B cell (primary cell): ENCODE results near the gene FRMD4A. TPM values are rescaled to one million over a fixed set of nuclear protein-coding genes. Genes with fewer than 3 reads are reported as not detected.
"Not testable (repeated sequence)": the region's sequence is repeated elsewhere in the genome, so short reads cannot be mapped to it uniquely, and the experiment has no call there.

Source experiments
- ATAC-seq: fragments of 200-7000 bp; cut with Tn5 transposase; one replicate; pipeline ENCODE4 v1.10.0; 2021; ENCODE audit warnings: low read depth, mild to moderate bottlenecking, moderate number of reproducible peaks, moderate library complexity
- CTCF ChIA-PET: fragments of 350-600 bp; sonication (Branson Sonifier 250); formaldehyde crosslinking; loops from one replicate; lab custom pipeline; 2021; ENCODE audit warnings: antibody characterized with exemption, inconsistent platforms; lab: Charles Lee
- POLR2A ChIA-PET: fragments of 350-600 bp; sonication (Branson Sonifier 250); formaldehyde crosslinking; loops from one replicate; lab custom pipeline; 2021; ENCODE audit warnings: antibody characterized with exemption; lab: Charles Lee
- DNase-seq: peaks from one replicate; pipeline ENCODE4 v3.0.0; 2013
- H2AFZ ChIP-seq: 2 replicates; pipeline ENCODE4 v1.6.1; 2012; ENCODE audit warnings: mild to moderate bottlenecking, low read depth, low read length; ENCODE audit not compliant: insufficient read depth, poor library complexity, severe bottlenecking
- H3K27ac ChIP-seq, 2 donors: 1 replicate in 1 of 2; 2 replicates in 1 of 2; pipeline ENCODE4 v1.5.1; 2012 to 2013; ENCODE audit warnings: low read length in 2 of 2, mild to moderate bottlenecking in 2 of 2, moderate library complexity in 1 of 2
- H3K27me3 ChIP-seq, 4 experiments: fragments of 200-600 bp in 1 of 4; sonication (generic) in 1 of 4; replicated peaks in 1 of 4; 1 replicate in 2 of 4; 2 replicates in 2 of 4; pipeline versions ENCODE4 v1.6.1 to v1.7.0; 2013 to 2016; ENCODE audit warnings: low read length in 3 of 4, mild to moderate bottlenecking in 2 of 4, mixed read lengths in 1 of 4, moderate library complexity in 1 of 4; ENCODE audit not compliant: insufficient read depth in 4 of 4, control insufficient read depth in 3 of 4; ENCODE audit errors: control extremely low read depth in 1 of 4
- H3K36me3 ChIP-seq, 2 experiments: replicated peaks in 1 of 2; 1 replicate in 1 of 2; 2 replicates in 1 of 2; pipeline versions ENCODE4 v1.6.1 to v1.7.1; 2013; ENCODE audit warnings: low read length in 1 of 2; ENCODE audit not compliant: insufficient read depth in 2 of 2, control insufficient read depth in 1 of 2; ENCODE audit errors: control extremely low read depth in 1 of 2, extremely low read depth in 1 of 2
- H3K4me1 ChIP-seq, 2 donors: fragments of 200-600 bp in 1 of 2; sonication (generic) in 1 of 2; 1 replicate in 1 of 2; 2 replicates in 1 of 2; pipeline versions ENCODE4 v1.5.1 to v1.6.1; 2013 to 2017; ENCODE audit warnings: low read length in 2 of 2; ENCODE audit not compliant: control insufficient read depth in 2 of 2, insufficient read depth in 2 of 2
- H3K4me2 ChIP-seq: replicated peaks from 2 replicates; pipeline ENCODE3; 2012; ENCODE audit warnings: mild to moderate bottlenecking, low read depth, low read length; ENCODE audit not compliant: poor library complexity, severe bottlenecking
- H3K4me3 ChIP-seq, 5 experiments: fragments of 200-600 bp in 1 of 5; sonication (generic) in 1 of 5; 1 replicate in 3 of 5; 2 replicates in 2 of 5; pipeline versions ENCODE4 v1.5.1 to v1.7.0; 2011 to 2016; ENCODE audit warnings: low read length in 4 of 5, mild to moderate bottlenecking in 4 of 5, low read depth in 2 of 5, control low read depth in 1 of 5, moderate library complexity in 1 of 5; ENCODE audit not compliant: insufficient read depth in 1 of 5; ENCODE audit errors: control extremely low read depth in 1 of 5, extremely low read depth in 1 of 5
- H3K79me2 ChIP-seq: fragments of 200-600 bp; sonication (generic); one replicate; pipeline ENCODE4 v1.6.0; 2016; ENCODE audit warnings: low read length; ENCODE audit not compliant: control insufficient read depth, insufficient read depth
- H3K9ac ChIP-seq: fragments of 200-600 bp; sonication (generic); 2 replicates; pipeline ENCODE4 v1.6.1; 2017; ENCODE audit warnings: mild to moderate bottlenecking, low read length, moderate library complexity
- H3K9me3 ChIP-seq, 3 donors: one replicate each; pipeline versions ENCODE4 v1.6.1 to v1.7.1; 2013; ENCODE audit warnings: low read length in 2 of 3; ENCODE audit not compliant: control insufficient read depth in 2 of 3, insufficient read depth in 1 of 3; ENCODE audit errors: control extremely low read depth in 1 of 3
- H4K20me1 ChIP-seq: 2 replicates; pipeline ENCODE4 v1.6.0; 2012; ENCODE audit warnings: mild to moderate bottlenecking, low read length; ENCODE audit not compliant: insufficient read depth, control insufficient read depth, poor library complexity, severe bottlenecking
- H3K27ac Mint-ChIP-seq: one replicate; pipeline ENCODE4 v1.8.0; 2021; ENCODE audit warnings: mixed read lengths
- H3K27me3 Mint-ChIP-seq: one replicate; pipeline ENCODE4 v1.8.0; 2021; ENCODE audit warnings: mixed read lengths
- H3K4me1 Mint-ChIP-seq: one replicate; pipeline ENCODE4 v1.8.0; 2021; ENCODE audit warnings: mixed read lengths
- H3K4me3 Mint-ChIP-seq: one replicate; pipeline ENCODE4 v1.8.0; 2021; ENCODE audit warnings: mixed read lengths
- H3K9me3 Mint-ChIP-seq: one replicate; pipeline ENCODE4 v1.8.0; 2022; ENCODE audit warnings: mixed read lengths; ENCODE audit not compliant: insufficient read depth
- EZH2 ChIP-seq: IDR thresholded peaks from 2 replicates; pipeline ENCODE4 v1.6.1; 2012; ENCODE audit warnings: borderline replicate concordance, low read depth, mild to moderate bottlenecking, moderate library complexity, low read length; ENCODE audit not compliant: insufficient read depth, poor library complexity, severe bottlenecking
- WGBS: methylation state at CpG from one replicate; pipeline ENCODE4 v1.1.5; 2013; ENCODE audit warnings: missing lambda C conversion rate; ENCODE audit not compliant: insufficient coverage; 5-methylcytosine and 5-hydroxymethylcytosine counted together
- intact Hi-C: fragments of 100-400 bp; cut with micrococcal nuclease; formaldehyde crosslinking; loops from one replicate; pipeline ENCODE4 v1.10.0; 2022
- polyA plus RNA-seq: library from polyadenylated mRNA; depleted of rRNA; stranded (reverse); fragments of >200 nt; gene quantifications from 2 replicates; pipeline ENCODE4 v1.2.3, GENCODE V29; 2012
- total RNA-seq, 2 donors: library from RNA; stranded (reverse); fragments of 120-200 nt in 1 of 2; gene quantifications; 1 replicate in 1 of 2; 2 replicates in 1 of 2; pipeline versions ENCODE4 v1.2.3 to v1.2.4, GENCODE V29; 2013 to 2022
- TF ChIP-seq, protein P1 (sequence below): fragments of 200-600 bp; IDR thresholded peaks from one replicate; pipeline ENCODE4 v1.8.0; 2022; ENCODE audit warnings: antibody characterized with exemption, mild to moderate bottlenecking

FRMD4A gene
- total and polyA plus RNA-seq, 2 donors (not counting 1 experiment from before 2014, with no cell fraction given): 0.76 to 3.4 TPM

DNA sequence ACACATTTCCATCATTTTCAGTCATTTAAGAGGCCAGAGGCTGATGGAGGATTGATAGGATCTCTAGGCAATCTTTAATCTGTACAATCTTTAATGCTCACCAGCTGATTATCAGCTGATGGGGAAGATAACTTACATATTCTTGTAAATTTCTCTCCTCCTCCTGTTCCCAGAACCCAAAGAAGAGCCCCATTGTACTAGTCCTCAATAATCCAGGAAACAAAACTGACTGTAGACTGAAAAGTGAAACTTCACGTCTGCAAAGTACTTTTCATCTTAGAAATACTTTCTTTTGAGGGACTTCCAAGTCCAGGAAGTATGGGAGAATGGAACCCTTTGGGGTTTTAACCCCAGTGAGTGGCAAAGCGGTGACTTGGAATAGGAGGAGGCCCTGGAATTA, 283.3 kb downstream of the FRMD4A start:
- Histone ChIP-seq H3K9me3 (peaks cover 0 to 3% (median 0%) of the 10 kb centered on the region in 3 donors), H3K36me3 (no peaks in the 10 kb centered on the region), H3K9ac (no peak overlapping the region), H4K20me1 (no peaks in the 10 kb centered on the region), H3K79me2 (no peaks in the 10 kb centered on the region), H3K4me1 (no peaks in the 10 kb centered on the region), H3K4me2 (no peak overlapping the region), H3K27me3 (no peaks in the 10 kb centered on the region), H3K4me3 (no peak overlapping the region), H3K27ac (no peak overlapping the region), H2AFZ (no peak overlapping the region)
- H3K27me3 Mint-ChIP-seq: peaks cover 2% of the 10 kb centered on the region
- ChIA-PET POLR2A (interaction anchor here (0.7 kb wide), 1 partner anchor 52 kb away, joined by 3 read pairs; no protein-coding TSS in a partner anchor), CTCF (no interaction called here)
- no peak overlapping the region for H3K27ac Mint-ChIP-seq
- no peak overlapping the region for H3K4me3 Mint-ChIP-seq
- H3K9me3 Mint-ChIP-seq: peaks cover 2% of the 10 kb centered on the region
- ATAC-seq: no peak
- no peaks in the 10 kb centered on the region for H3K4me1 Mint-ChIP-seq
- TF ChIP-seq EZH2: no peak
- TF ChIP-seq, protein P1, sequence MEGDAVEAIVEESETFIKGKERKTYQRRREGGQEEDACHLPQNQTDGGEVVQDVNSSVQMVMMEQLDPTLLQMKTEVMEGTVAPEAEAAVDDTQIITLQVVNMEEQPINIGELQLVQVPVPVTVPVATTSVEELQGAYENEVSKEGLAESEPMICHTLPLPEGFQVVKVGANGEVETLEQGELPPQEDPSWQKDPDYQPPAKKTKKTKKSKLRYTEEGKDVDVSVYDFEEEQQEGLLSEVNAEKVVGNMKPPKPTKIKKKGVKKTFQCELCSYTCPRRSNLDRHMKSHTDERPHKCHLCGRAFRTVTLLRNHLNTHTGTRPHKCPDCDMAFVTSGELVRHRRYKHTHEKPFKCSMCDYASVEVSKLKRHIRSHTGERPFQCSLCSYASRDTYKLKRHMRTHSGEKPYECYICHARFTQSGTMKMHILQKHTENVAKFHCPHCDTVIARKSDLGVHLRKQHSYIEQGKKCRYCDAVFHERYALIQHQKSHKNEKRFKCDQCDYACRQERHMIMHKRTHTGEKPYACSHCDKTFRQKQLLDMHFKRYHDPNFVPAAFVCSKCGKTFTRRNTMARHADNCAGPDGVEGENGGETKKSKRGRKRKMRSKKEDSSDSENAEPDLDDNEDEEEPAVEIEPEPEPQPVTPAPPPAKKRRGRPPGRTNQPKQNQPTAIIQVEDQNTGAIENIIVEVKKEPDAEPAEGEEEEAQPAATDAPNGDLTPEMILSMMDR: no peak
- no peak for DNase-seq
- WGBS: 100% methylated on average over 1 of the region's 2 CpGs
- intact Hi-C loops: no loop called here

DNA sequence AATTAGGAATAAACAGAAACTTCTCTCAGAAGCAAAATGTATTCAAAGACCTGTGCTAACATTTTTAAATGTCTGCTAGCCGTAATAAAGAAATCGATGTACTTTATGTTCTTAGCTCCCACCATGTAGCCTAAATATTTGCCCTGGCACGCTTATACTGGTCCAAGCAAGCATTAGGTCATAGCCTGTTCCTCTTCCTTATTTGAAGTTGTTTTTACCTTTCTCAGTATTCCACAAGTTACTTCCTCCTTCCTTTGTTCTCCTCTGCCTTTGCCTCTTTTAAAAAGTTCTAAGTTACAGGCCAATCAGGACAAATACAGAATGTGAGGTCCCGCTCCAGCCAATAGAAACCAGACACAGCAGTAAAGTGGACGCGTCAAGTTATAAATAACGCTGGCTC, 288.7 kb downstream of the FRMD4A start:
- H3K4me3 Mint-ChIP-seq, H3K9me3 Mint-ChIP-seq, H3K79me2 ChIP-seq, H2AFZ ChIP-seq, H3K27ac ChIP-seq, ATAC-seq, H3K36me3 ChIP-seq, H3K9me3 ChIP-seq, intact Hi-C loops, H3K9ac ChIP-seq, H3K27me3 Mint-ChIP-seq, DNase-seq, H3K27ac Mint-ChIP-seq, H4K20me1 ChIP-seq, H3K27me3 ChIP-seq, H3K4me2 ChIP-seq, H3K4me3 ChIP-seq, H3K4me1 ChIP-seq: not testable (repeated sequence)
- ChIA-PET CTCF (interaction anchor here (1.5 kb wide), 1 partner anchor 155 kb away, joined by 3 read pairs; no protein-coding TSS in a partner anchor), POLR2A (interaction anchor here (0.7 kb wide), 1 partner anchor 23 kb away, joined by 8 read pairs; no protein-coding TSS in a partner anchor)
- peaks cover 16% of the 10 kb centered on the region for H3K4me1 Mint-ChIP-seq
- 100% methylated on average over 7 of the region's 7 CpGs for WGBS
